Measurements from ENCODE around the gene CACHD1.

CACHD1 gene

DNA sequence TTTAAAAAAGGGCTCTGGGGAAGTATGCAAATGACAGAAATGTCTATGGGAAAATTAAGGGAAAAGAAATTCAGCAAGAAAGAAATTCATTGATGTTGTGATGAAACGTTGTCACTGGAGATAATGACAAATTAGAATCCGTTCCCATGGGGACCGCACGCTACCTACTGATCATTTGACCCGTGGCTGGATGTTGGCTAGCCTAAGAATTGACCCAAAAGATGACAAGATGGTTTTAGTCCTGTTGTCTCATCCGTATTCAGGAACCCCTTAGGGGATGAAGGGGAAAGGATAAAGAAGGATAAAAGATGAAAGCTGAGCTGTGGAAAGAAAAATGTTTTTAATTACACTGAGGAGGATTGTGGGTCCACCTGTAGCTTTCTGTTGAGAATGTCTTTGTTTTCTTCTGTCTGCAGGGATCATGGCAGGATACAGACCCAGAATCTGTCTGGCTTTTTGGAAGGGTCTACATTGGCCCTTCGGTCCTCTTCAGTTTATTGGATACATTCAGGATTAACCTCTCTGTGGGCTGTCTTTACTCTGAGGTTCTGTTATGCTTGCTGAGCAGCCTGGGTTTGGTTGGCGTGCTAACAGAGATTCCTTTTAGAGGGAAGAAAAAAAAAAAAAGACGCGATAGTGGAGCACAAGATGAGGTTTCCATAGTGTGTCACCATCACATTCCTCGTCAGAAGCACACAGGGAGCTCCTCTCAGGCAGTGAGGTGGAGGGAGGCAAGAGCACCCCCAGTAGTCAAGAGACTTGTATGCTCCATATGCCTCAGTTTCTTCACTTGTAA, 106.2 kb downstream of the CACHD1 start:
- Histone ChIP-seq H3K9me3 (ENCODE audit: control insufficient read depth in 1 of 2, low read length in 2 of 2) (no peaks in the 10 kb centered on the region), H3K4me1 (ENCODE audit: control insufficient read depth in 1 of 2, insufficient read depth in 2 of 2, low read length in 2 of 2) (no peaks in the 10 kb centered on the region), H3K27ac (ENCODE audit: low read depth, low read length) (no peak overlapping the region), H3K27me3 (ENCODE audit: control insufficient read depth in 1 of 2, insufficient read depth in 2 of 2, low read length in 2 of 2) (no peaks in the 10 kb centered on the region), H3K4me3 (ENCODE audit: low read depth in 1 of 2, low read length in 2 of 2) (no peak overlapping the region), H3K36me3 (ENCODE audit: control insufficient read depth in 1 of 2, insufficient read depth in 2 of 2, low read length in 2 of 2) (no peaks in the 10 kb centered on the region), H3K9ac (ENCODE audit: low read depth in 1 of 2, low read length in 2 of 2) (no peak overlapping the region)

- Histone ChIP-seq H3K9me3 (ENCODE audit: control insufficient read depth in 1 of 2, low read length in 2 of 2) (no peaks in the 10 kb centered on the region), H3K4me1 (ENCODE audit: control insufficient read depth in 1 of 2, insufficient read depth in 2 of 2, low read length in 2 of 2) (no peaks in the 10 kb centered on the region), H3K4me3 (ENCODE audit: low read depth in 1 of 2, low read length in 2 of 2) (no peak overlapping the region)
Observed at GRCh38 chr1:64578270-64578973, 108.5 kb downstream of the CACHD1 start.

DNA sequence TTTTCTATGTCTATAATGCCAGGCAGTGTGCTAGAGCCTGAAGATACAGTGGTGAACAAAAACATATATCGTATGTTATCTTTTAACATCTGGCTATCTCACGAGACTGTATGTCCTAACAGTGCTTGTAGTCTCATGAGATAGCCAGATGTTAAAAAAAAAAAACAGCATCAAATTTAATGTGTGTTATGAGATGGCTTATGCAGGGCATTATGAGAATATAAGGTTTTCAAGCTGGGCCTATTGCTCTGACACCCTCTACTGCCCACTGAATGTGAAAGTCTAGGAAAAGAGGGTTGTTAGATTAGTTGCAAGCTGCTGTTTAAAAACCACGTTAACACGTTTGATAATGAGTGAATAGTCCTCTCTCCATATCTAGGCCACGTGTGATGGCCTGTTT, 109.8 kb downstream of the CACHD1 start:
- Histone ChIP-seq H3K27ac (ENCODE audit: low read depth, low read length) (no peak overlapping the region), H3K9ac (ENCODE audit: low read depth in 1 of 2, low read length in 2 of 2) (no peak overlapping the region), H3K9me3 (ENCODE audit: control insufficient read depth in 1 of 2, low read length in 2 of 2) (no peaks in the 10 kb centered on the region), H3K27me3 (ENCODE audit: control insufficient read depth in 1 of 2, insufficient read depth in 2 of 2, low read length in 2 of 2) (no peaks in the 10 kb centered on the region), H3K4me1 (ENCODE audit: control insufficient read depth in 1 of 2, insufficient read depth in 2 of 2, low read length in 2 of 2) (no peaks in the 10 kb centered on the region), H3K36me3 (ENCODE audit: control insufficient read depth in 1 of 2, insufficient read depth in 2 of 2, low read length in 2 of 2) (no peaks in the 10 kb centered on the region), H3K4me3 (ENCODE audit: low read depth in 1 of 2, low read length in 2 of 2) (no peak overlapping the region)

More at GRCh38 chr1:64578270-64578973, 108.5 kb downstream of the CACHD1 start:
- Histone ChIP-seq H3K9ac (ENCODE audit: low read depth in 1 of 2, low read length in 2 of 2) (no peak overlapping the region), H3K27ac (ENCODE audit: low read depth, low read length) (no peak overlapping the region), H3K36me3 (ENCODE audit: control insufficient read depth in 1 of 2, insufficient read depth in 2 of 2, low read length in 2 of 2) (no peaks in the 10 kb centered on the region), H3K27me3 (ENCODE audit: control insufficient read depth in 1 of 2, insufficient read depth in 2 of 2, low read length in 2 of 2) (no peaks in the 10 kb centered on the region)

- Histone ChIP-seq H3K27ac (ENCODE audit: low read depth, low read length) (no peak overlapping the region), H3K4me3 (ENCODE audit: low read depth in 1 of 2, low read length in 2 of 2) (no peak overlapping the region), H3K4me1 (ENCODE audit: control insufficient read depth in 1 of 2, insufficient read depth in 2 of 2, low read length in 2 of 2) (no peaks in the 10 kb centered on the region), H3K36me3 (ENCODE audit: control insufficient read depth in 1 of 2, insufficient read depth in 2 of 2, low read length in 2 of 2) (no peaks in the 10 kb centered on the region), H3K27me3 (ENCODE audit: control insufficient read depth in 1 of 2, insufficient read depth in 2 of 2, low read length in 2 of 2) (no peaks in the 10 kb centered on the region), H3K9me3 (ENCODE audit: control insufficient read depth in 1 of 2, low read length in 2 of 2) (no peaks in the 10 kb centered on the region), H3K9ac (ENCODE audit: low read depth in 1 of 2, low read length in 2 of 2) (no peak overlapping the region)
Observed at GRCh38 chr1:64581135-64581842, 111.4 kb downstream of the CACHD1 start.

DNA sequence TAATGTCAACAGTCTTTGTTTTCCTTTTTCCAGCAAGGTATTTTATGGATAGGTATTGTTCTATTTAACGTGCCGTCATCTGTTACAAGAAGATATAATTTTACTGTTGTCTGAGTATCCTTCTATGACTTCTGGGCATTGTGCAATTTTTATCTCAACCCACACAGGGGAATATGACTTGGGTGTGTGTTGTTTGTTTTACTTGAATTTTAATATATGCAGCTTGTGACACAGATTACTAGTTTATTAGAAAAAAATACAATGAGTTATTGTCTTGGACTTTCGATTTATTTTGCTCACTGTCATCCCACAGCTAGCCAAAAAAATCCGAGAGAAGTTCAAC, 111.9 kb downstream of the CACHD1 start:
- H3K4me1 ChIP-seq (ENCODE audit: control insufficient read depth in 1 of 2, insufficient read depth in 2 of 2, low read length in 2 of 2) = no peaks in the 10 kb centered on the region
- no peaks in the 10 kb centered on the region for H3K36me3 ChIP-seq (ENCODE audit: control insufficient read depth in 1 of 2, insufficient read depth in 2 of 2, low read length in 2 of 2)
- no peak overlapping the region for H3K27ac ChIP-seq (ENCODE audit: low read depth, low read length)
- no peaks in the 10 kb centered on the region for H3K9me3 ChIP-seq (ENCODE audit: control insufficient read depth in 1 of 2, low read length in 2 of 2)
- H3K27me3 ChIP-seq (ENCODE audit: control insufficient read depth in 1 of 2, insufficient read depth in 2 of 2, low read length in 2 of 2) = no peaks in the 10 kb centered on the region
- no peak overlapping the region for H3K9ac ChIP-seq (ENCODE audit: low read depth in 1 of 2, low read length in 2 of 2)
- H3K4me3 ChIP-seq (ENCODE audit: low read depth in 1 of 2, low read length in 2 of 2) = no peak overlapping the region

DNA sequence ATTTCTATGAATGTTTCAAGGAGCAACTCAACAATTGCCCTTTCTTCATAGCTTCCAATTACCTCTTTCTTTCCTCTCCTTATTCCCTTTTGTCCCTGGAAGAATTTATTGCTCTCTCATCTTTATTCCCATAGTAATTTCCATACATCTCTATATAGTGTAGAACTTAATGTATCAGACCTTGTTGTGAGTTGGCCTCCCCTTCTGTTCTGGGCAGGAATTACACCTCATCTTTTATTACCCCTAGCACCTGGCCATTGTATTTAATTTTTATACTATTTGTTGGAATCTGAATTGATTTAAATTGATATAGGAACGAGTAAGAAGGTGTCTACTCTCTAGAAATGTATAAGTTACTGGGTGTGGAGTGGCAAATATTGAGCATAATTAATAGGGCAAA, 114.5 kb downstream of the CACHD1 start:
- Histone ChIP-seq H3K9ac (ENCODE audit: low read depth in 1 of 2, low read length in 2 of 2) (no peak overlapping the region), H3K4me3 (ENCODE audit: low read depth in 1 of 2, low read length in 2 of 2) (no peak overlapping the region), H3K27ac (ENCODE audit: low read depth, low read length) (no peak overlapping the region), H3K36me3 (ENCODE audit: control insufficient read depth in 1 of 2, insufficient read depth in 2 of 2, low read length in 2 of 2) (no peaks in the 10 kb centered on the region), H3K9me3 (ENCODE audit: control insufficient read depth in 1 of 2, low read length in 2 of 2) (no peaks in the 10 kb centered on the region), H3K4me1 (ENCODE audit: control insufficient read depth in 1 of 2, insufficient read depth in 2 of 2, low read length in 2 of 2) (no peaks in the 10 kb centered on the region), H3K27me3 (ENCODE audit: control insufficient read depth in 1 of 2, insufficient read depth in 2 of 2, low read length in 2 of 2) (no peaks in the 10 kb centered on the region)

- Histone ChIP-seq H3K4me3 (ENCODE audit: low read depth in 1 of 2, low read length in 2 of 2) (no peak overlapping the region), H3K4me1 (ENCODE audit: control insufficient read depth in 1 of 2, insufficient read depth in 2 of 2, low read length in 2 of 2) (no peaks in the 10 kb centered on the region), H3K9me3 (ENCODE audit: control insufficient read depth in 1 of 2, low read length in 2 of 2) (no peaks in the 10 kb centered on the region), H3K9ac (ENCODE audit: low read depth in 1 of 2, low read length in 2 of 2) (no peak overlapping the region), H3K36me3 (ENCODE audit: control insufficient read depth in 1 of 2, insufficient read depth in 2 of 2, low read length in 2 of 2) (no peaks in the 10 kb centered on the region), H3K27ac (ENCODE audit: low read depth, low read length) (no peak overlapping the region), H3K27me3 (ENCODE audit: control insufficient read depth in 1 of 2, insufficient read depth in 2 of 2, low read length in 2 of 2) (no peaks in the 10 kb centered on the region)
Observed at GRCh38 chr1:64588876-64589275, 118.9 kb downstream of the CACHD1 start.

- Histone ChIP-seq H3K4me1 (ENCODE audit: control insufficient read depth in 1 of 2, insufficient read depth in 2 of 2, low read length in 2 of 2) (no peaks in the 10 kb centered on the region), H3K9ac (ENCODE audit: low read depth in 1 of 2, low read length in 2 of 2) (no peak overlapping the region), H3K9me3 (ENCODE audit: control insufficient read depth in 1 of 2, low read length in 2 of 2) (no peaks in the 10 kb centered on the region), H3K4me3 (ENCODE audit: low read depth in 1 of 2, low read length in 2 of 2) (no peak overlapping the region), H3K27ac (ENCODE audit: low read depth, low read length) (no peak overlapping the region), H3K27me3 (ENCODE audit: control insufficient read depth in 1 of 2, insufficient read depth in 2 of 2, low read length in 2 of 2) (no peaks in the 10 kb centered on the region), H3K36me3 (ENCODE audit: control insufficient read depth in 1 of 2, insufficient read depth in 2 of 2, low read length in 2 of 2) (no peaks in the 10 kb centered on the region)
Observed at GRCh38 chr1:64590316-64590715, 120.4 kb downstream of the CACHD1 start.

DNA sequence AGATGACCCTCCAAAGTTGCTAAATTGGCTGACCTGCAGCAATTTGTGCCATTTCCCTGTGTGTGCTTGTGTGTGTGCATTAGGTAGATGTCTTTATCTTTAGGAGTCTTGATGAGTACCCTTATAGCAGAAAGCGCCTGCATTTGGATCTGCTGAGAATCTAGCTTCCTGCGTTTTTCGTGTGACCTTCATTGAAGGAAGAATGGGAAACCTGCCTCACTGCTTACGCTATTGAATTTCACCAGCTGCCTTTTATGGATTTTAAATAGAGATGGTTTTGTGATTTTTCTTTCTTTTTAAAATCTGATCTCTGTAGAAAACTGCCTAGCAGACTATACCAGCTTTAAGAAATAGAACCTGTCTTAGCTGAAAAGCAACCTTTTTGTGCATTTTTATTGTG, 124.5 kb downstream of the CACHD1 start:
- H3K27ac ChIP-seq (ENCODE audit: low read depth, low read length) = no peak overlapping the region
- H3K9me3 ChIP-seq (ENCODE audit: control insufficient read depth in 1 of 2, low read length in 2 of 2) = no peaks in the 10 kb centered on the region
- no peak overlapping the region for H3K4me3 ChIP-seq (ENCODE audit: low read depth in 1 of 2, low read length in 2 of 2)
- no peak overlapping the region for H3K9ac ChIP-seq (ENCODE audit: low read depth in 1 of 2, low read length in 2 of 2)
- H3K27me3 ChIP-seq (ENCODE audit: control insufficient read depth in 1 of 2, insufficient read depth in 2 of 2, low read length in 2 of 2) = no peaks in the 10 kb centered on the region
- no peaks in the 10 kb centered on the region for H3K4me1 ChIP-seq (ENCODE audit: control insufficient read depth in 1 of 2, insufficient read depth in 2 of 2, low read length in 2 of 2)
- no peaks in the 10 kb centered on the region for H3K36me3 ChIP-seq (ENCODE audit: control insufficient read depth in 1 of 2, insufficient read depth in 2 of 2, low read length in 2 of 2)

DNA sequence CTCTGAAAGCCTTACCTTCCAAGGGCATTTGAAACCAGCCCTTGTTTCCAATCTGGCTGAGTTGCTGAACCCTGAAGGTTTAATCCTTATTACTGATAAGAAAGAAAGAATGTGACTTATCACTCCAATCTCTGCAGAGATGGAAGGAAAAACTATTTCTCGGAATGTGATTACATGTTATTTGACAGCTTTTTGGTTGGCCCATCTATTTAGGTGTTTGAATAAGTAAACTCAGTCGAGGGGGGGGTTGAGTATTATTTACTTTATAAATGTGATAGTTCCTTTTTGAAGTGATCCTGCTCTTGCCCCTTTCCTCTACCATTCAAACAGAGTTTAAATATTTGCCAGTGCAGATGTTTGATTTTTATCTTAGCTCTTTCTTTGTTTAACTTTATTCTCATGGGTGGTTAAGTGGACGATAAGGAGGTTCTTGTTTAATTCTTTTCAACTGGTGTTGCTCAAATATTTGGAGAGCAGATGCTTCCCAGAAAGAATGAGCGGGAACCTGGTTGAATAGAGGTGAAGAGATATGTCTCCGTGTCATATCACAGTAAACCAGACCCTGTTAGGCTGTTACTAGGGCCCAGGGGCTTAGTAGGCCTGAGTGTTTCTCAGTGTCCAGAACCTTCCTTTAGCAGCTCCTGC, 126.1 kb downstream of the CACHD1 start:
- Histone ChIP-seq H3K4me3 (ENCODE audit: low read depth in 1 of 2, low read length in 2 of 2) (no peak overlapping the region), H3K27ac (ENCODE audit: low read depth, low read length) (no peak overlapping the region), H3K27me3 (ENCODE audit: control insufficient read depth in 1 of 2, insufficient read depth in 2 of 2, low read length in 2 of 2) (no peaks in the 10 kb centered on the region), H3K9me3 (ENCODE audit: control insufficient read depth in 1 of 2, low read length in 2 of 2) (no peaks in the 10 kb centered on the region), H3K4me1 (ENCODE audit: control insufficient read depth in 1 of 2, insufficient read depth in 2 of 2, low read length in 2 of 2) (no peaks in the 10 kb centered on the region), H3K36me3 (ENCODE audit: control insufficient read depth in 1 of 2, insufficient read depth in 2 of 2, low read length in 2 of 2) (no peaks in the 10 kb centered on the region), H3K9ac (ENCODE audit: low read depth in 1 of 2, low read length in 2 of 2) (no peak overlapping the region)
